HG02623 (cell line): ENCODE measurements around the gene TTC8.
A peak's percentile ranks its signal among the peaks of the same experiment; 100 is the strongest.
"Not testable (repeated sequence)": the region's sequence is repeated elsewhere in the genome, so short reads cannot be mapped to it uniquely, and the experiment has no call there.

Source experiments
- ATAC-seq: cut with Tn5 transposase; IDR thresholded peaks from one replicate; pipeline ENCODE4 v1.9.1; 2021; ENCODE audit warnings: moderate library complexity; ENCODE audit not compliant: unreplicated experiment

TTC8 gene

GRCh38 chr14:88823968-88824313 is 510 bp upstream of the TTC8 start:
- ATAC-seq = peak; percentile 3

- no peak for ATAC-seq
These were observed 617 bp downstream of the TTC8 start for GRCh38 chr14:88825078-88825458.

- ATAC-seq = no peak
These were observed 1.1 kb downstream of the TTC8 start for GRCh38 chr14:88825503-88825902.

GRCh38 chr14:88829188-88829587 is 4.7 kb downstream of the TTC8 start:
- no peak for ATAC-seq

GRCh38 chr14:88829685-88830302 is 5.3 kb downstream of the TTC8 start:
- no peak for ATAC-seq

GRCh38 chr14:88831284-88831683 is 6.8 kb downstream of the TTC8 start:
- ATAC-seq = no peak

- no peak for ATAC-seq
These were observed 10.5 kb downstream of the TTC8 start for GRCh38 chr14:88834883-88835431.

GRCh38 chr14:88835661-88836060 is 11.2 kb downstream of the TTC8 start:
- ATAC-seq = no peak

- no peak for ATAC-seq
These were observed 13.0 kb downstream of the TTC8 start for GRCh38 chr14:88837495-88837894.

GRCh38 chr14:88838015-88838414 is 13.6 kb downstream of the TTC8 start:
- ATAC-seq = no peak

GRCh38 chr14:88840926-88841325 is 16.5 kb downstream of the TTC8 start:
- no peak for ATAC-seq

GRCh38 chr14:88841741-88842140 is 17.3 kb downstream of the TTC8 start:
- ATAC-seq = no peak

GRCh38 chr14:88842414-88842813 is 18.0 kb downstream of the TTC8 start:
- no peak for ATAC-seq

GRCh38 chr14:88844980-88845491 is 20.6 kb downstream of the TTC8 start:
- no peak for ATAC-seq

- no peak for ATAC-seq
These were observed 24.1 kb downstream of the TTC8 start for GRCh38 chr14:88848571-88848970.

- ATAC-seq = no peak
These were observed 25.3 kb downstream of the TTC8 start for GRCh38 chr14:88849716-88850115.

- ATAC-seq = no peak
These were observed 27.1 kb downstream of the TTC8 start for GRCh38 chr14:88851587-88851986.

- ATAC-seq = no peak
These were observed 28.2 kb downstream of the TTC8 start for GRCh38 chr14:88852632-88853031.

- ATAC-seq = no peak
These were observed 28.7 kb downstream of the TTC8 start for GRCh38 chr14:88853129-88853528.

- ATAC-seq = no peak
These were observed 32.4 kb downstream of the TTC8 start for GRCh38 chr14:88856786-88857366.

- not testable (repeated sequence) for ATAC-seq
These were observed 33.4 kb downstream of the TTC8 start for GRCh38 chr14:88857861-88858260.

- not testable (repeated sequence) for ATAC-seq
These were observed 34.7 kb downstream of the TTC8 start for GRCh38 chr14:88859118-88859517.

- ATAC-seq = no peak
These were observed 38.7 kb downstream of the TTC8 start for GRCh38 chr14:88863167-88863566.
